ENCODE results near the gene GFPT2.

DNA sequence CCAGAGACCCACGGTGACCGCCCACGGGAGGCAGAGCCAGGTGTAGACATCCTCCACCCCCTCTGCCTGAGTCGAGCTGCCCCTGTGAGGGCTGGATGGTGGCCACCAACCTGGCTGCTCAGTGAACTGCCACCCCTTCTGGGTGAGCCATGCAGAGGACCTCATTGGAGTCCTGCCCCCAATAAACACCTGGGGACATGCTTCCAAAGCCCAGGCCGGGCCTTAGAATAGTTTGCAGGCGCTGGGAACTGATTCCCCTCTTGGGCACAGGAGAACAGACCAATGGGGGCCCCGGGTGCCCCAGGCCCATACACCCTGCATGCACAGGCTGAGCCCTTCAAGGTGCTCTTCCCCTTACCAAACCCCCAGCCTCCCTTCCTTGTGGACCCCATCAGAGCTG, 38.1 kb upstream of the GFPT2 start:
- TF ChIP-seq, protein P1, sequence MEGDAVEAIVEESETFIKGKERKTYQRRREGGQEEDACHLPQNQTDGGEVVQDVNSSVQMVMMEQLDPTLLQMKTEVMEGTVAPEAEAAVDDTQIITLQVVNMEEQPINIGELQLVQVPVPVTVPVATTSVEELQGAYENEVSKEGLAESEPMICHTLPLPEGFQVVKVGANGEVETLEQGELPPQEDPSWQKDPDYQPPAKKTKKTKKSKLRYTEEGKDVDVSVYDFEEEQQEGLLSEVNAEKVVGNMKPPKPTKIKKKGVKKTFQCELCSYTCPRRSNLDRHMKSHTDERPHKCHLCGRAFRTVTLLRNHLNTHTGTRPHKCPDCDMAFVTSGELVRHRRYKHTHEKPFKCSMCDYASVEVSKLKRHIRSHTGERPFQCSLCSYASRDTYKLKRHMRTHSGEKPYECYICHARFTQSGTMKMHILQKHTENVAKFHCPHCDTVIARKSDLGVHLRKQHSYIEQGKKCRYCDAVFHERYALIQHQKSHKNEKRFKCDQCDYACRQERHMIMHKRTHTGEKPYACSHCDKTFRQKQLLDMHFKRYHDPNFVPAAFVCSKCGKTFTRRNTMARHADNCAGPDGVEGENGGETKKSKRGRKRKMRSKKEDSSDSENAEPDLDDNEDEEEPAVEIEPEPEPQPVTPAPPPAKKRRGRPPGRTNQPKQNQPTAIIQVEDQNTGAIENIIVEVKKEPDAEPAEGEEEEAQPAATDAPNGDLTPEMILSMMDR (IDR thresholded peaks at IDR 0.05): no peak
- TF ChIP-seq POLR2A (IDR thresholded peaks at IDR 0.05): no peak
